ENCODE results near the gene GSTP1.
"Not testable (repeated sequence)": the region's sequence is repeated elsewhere in the genome, so short reads cannot be mapped to it uniquely, and the experiment has no call there.

GSTP1 gene

DNA sequence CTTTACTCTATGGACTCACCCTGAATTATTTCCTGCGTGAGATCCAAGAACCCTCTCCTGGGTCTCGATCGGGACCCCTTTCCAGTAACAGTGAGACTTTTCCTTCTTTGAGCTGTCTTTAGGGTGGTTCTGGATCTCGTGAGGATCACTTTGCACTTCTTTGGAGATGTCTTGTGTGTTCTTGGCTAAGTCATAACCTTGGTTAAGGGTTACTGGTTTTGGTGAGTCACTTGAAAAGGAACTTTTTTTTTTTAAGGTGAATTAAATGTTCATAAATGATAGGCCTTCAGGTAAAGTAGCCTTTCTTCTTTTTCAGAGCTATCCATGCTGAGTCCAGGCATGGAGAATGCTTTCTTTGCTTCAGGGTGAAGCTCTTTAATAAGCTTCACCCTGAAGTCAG is 19.4 kb upstream of the GSTP1 start:
- DNase-seq = no peak

DNA sequence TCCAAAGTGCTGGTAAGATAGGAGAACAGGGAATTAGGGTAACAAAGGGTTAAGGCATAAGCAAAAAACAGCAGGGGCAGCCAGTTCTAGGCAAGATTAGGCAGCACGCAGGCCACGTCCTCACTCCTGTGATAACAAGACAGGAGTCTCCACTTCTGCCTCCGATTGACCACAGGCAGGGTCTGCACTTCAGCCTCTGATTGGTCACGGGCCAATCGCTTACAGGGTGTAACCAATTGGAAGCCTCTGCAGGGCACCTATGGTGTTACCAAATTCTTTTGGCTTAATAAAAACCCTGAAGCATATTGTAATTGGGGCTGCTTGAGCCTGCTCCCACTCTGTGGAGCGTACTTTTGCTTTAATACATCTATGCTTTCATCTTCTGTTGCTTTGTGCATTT is 12.2 kb upstream of the GSTP1 start:
- DNase-seq = no peak

DNA sequence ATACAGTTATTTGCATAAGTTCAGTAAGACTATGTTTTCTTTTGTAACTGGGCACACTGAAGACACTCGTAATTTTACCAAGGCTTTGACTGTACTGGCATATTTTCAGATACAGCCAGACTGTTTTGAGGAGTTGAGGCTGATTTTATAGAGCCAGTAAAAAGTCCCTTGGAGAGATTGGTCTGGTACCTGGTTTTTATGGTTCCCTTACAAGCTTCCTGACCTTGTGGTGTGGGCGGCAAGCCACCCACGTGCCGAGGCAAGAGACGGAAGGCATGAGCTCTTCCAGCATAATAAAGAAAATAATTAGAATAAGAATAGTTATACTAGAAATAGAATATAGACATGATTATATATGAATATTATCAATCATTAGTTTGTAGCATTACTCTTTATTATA is 11.3 kb upstream of the GSTP1 start:
- DNase-seq = no peak

DNA sequence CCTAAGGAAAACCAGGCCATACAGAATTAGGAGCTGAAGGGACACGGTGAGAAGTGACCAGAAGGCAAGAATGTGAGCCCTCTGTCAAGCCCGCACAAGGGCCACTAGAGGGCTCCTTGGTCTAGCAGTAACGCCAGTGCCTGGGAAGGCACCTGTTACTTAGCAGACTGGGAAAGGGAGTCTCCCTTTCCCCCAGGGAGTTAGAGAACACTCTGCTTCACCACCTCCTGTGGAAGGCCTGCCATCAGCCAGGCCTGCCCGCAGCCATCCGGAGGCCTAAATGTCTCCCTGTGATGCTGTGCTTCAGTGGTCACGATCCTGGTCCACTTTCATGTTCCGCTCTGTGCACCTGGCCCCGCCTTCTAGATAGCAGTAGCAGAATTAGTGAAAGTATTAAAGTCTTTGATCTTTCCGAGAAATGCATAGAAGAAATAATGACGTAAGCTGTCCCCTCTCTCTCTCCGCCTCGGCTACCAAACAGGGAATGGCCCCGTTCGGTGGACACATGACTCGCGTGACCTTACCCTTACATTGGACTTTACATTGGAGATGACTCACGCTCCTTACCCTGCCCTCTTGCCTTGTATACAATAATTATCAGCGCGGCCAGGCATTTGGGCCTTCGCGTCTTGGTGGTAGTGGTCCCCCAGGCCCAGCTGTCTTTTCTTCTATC is 10.7 kb upstream of the GSTP1 start:
- DNase-seq = no peak

DNA sequence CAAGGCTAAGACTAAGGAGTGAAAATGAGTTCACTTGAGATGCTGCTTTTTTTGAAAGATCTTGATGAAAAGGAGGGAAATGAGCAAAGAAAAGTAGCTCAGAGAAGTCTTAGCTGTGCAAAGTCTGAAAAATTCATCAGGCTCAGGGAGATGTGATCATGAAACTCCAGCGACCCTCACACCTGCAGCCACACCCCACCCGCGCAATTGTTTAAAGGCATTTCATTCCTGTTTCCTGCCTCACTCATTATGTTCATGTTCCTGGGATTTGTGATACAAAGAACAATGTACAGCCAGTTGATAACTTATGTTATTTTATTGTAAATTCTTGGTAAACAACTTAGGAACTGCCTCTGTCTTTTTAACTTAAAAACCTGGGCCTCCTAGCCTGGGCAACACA is 8.7 kb upstream of the GSTP1 start:
- no peak for DNase-seq

DNA sequence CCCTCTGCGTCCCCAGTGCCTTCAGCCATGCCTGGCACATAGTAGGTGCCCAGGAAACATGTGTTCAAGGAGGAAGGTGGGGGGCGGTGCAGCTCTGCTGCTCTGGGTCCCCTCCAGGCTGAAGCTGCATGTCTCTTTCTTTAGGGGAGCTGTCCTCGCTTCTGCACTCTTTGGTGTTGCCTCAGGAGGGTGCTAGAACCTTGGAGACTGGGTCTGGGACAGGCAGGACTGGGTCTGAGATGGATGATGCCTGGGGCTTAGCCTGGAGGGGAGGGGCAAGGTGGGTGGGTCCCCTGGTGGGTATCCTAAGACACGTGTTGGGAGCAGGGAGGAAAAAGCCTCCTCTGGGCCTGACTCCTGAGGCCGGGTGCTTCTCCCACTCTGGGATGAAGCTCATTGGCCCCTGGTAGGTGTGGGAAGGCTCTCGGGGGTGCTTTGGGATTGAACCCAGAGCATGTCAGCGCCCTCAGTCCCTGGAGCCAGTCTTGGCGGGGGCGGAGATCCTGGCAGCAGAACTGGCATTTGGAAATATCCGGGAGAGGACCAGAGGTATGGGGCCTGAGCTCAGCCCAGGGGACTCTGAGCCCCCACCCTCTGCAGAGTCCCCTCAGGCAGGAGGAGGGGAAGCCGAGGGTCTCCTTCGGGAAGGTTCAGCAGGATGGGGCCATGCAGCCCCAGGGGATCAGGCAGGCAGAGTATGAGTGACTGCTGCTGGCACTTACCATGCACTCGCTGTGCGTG is 6.7 kb upstream of the GSTP1 start:
- DNase-seq = no peak

DNA sequence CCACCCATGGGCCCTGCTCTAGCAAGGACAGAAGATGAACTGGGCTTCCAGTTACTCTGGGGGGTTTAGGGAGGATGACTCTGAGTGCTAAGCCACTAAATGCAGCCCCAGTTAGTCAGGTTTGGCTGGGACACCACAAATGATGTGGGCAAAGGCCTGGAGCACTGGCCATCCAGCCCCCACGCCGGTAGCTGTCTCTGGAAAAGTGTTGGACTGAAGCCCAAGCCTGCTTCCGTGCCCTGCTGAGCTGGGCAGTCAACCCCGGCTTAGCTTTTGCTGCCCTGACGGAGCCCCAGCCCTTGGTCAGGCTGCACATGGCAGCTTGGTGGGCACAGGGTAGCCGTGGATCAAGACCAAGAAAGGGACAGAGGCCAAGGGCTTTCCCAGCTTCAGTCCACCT is 5.7 kb upstream of the GSTP1 start:
- DNase-seq = no peak

DNA sequence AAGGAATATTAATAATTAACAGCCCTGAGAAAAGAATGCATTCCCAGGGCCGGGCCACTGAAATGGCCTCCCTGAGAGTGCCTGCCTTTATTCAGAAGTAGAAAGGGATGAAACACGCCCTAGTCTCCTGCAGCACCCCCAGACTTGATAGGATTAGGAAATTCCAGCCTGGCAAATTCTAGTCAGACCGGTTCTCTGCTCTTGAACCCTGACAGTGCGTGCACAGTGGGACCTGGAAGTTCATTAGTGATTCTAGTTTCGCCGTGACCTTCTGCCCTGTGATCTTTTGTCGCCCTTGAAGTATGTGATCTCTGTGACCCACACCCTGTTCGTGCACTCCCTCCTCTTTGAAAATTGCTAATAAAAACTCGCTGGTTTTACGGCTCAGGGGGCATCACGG is 2.1 kb upstream of the GSTP1 start:
- no peak for DNase-seq

DNA sequence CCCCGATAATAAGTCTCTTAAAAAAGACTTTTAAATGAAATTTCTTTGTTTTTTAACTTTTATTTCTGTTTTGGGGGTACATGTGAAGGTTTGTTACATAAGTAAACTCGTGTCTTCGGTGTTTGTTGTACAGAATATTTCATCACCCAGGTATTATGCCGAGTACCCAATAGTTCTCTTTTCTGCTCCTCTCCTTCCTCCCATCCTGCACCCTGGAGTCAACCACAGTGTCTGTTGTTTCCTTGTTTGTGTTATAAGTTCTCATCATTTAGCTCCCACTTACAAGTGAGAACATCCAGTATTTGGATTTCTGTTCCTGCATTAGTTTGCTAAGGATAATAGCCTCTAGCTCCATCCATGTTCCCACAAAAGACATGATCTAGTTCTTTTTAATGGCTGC is 1.6 kb upstream of the GSTP1 start:
- DNase-seq = no peak

DNA sequence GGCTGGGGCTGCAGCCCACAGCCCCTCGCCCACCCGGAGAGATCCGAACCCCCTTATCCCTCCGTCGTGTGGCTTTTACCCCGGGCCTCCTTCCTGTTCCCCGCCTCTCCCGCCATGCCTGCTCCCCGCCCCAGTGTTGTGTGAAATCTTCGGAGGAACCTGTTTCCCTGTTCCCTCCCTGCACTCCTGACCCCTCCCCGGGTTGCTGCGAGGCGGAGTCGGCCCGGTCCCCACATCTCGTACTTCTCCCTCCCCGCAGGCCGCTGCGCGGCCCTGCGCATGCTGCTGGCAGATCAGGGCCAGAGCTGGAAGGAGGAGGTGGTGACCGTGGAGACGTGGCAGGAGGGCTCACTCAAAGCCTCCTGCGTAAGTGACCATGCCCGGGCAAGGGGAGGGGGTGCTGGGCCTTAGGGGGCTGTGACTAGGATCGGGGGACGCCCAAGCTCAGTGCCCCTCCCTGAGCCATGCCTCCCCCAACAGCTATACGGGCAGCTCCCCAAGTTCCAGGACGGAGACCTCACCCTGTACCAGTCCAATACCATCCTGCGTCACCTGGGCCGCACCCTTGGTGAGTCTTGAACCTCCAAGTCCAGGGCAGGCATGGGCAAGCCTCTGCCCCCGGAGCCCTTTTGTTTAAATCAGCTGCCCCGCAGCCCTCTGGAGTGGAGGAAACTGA is 731 bp downstream of the GSTP1 start:
- DNase-seq = no peak

DNA sequence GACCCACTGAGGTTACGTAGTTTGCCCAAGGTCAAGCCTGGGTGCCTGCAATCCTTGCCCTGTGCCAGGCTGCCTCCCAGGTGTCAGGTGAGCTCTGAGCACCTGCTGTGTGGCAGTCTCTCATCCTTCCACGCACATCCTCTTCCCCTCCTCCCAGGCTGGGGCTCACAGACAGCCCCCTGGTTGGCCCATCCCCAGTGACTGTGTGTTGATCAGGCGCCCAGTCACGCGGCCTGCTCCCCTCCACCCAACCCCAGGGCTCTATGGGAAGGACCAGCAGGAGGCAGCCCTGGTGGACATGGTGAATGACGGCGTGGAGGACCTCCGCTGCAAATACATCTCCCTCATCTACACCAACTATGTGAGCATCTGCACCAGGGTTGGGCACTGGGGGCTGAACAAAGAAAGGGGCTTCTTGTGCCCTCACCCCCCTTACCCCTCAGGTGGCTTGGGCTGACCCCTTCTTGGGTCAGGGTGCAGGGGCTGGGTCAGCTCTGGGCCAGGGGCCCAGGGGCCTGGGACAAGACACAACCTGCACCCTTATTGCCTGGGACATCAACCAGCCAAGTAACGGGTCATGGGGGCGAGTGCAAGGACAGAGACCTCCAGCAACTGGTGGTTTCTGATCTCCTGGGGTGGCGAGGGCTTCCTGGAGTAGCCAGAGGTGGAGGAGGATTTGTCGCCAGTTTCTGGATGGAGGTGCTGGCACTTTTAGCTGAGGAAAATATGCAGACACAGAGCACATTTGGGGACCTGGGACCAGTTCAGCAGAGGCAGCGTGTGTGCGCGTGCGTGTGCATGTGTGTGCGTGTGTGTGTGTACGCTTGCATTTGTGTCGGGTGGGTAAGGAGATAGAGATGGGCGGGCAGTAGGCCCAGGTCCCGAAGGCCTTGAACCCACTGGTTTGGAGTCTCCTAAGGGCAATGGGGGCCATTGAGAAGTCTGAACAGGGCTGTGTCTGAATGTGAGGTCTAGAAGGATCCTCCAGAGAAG is 1.6 kb downstream of the GSTP1 start:
- DNase-seq = no peak

DNA sequence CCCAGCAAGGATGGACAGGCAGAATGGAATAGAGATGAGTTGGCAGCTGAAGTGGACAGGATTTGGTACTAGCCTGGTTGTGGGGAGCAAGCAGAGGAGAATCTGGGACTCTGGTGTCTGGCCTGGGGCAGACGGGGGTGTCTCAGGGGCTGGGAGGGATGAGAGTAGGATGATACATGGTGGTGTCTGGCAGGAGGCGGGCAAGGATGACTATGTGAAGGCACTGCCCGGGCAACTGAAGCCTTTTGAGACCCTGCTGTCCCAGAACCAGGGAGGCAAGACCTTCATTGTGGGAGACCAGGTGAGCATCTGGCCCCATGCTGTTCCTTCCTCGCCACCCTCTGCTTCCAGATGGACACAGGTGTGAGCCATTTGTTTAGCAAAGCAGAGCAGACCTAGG is 2.3 kb downstream of the GSTP1 start:
- DNase-seq = no peak

DNA sequence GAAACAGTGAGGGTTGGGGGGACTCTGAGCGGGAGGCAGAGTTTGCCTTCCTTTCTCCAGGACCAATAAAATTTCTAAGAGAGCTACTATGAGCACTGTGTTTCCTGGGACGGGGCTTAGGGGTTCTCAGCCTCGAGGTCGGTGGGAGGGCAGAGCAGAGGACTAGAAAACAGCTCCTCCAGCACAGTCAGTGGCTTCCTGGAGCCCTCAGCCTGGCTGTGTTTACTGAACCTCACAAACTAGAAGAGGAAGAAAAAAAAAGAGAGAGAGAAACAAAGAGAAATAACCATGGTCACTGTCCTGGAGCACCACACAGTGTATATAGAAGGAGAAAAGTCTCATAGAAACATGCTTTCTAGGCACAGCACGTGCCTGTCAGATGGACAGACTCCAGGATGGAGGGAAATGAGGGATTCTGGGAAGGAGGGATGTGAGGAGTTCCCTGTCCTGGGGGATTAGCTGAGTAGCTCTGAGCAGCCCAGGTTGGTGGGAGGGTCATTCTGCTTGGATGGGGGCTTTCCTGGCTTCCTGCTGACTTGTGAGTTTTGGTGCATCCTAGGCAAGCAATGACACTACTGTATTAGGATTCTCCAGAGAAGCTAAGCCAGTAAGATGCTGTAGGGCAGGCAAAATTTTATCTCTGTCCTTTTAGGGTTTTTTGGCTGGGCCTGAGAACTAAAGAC is 3.1 kb downstream of the GSTP1 start:
- no peak for DNase-seq

DNA sequence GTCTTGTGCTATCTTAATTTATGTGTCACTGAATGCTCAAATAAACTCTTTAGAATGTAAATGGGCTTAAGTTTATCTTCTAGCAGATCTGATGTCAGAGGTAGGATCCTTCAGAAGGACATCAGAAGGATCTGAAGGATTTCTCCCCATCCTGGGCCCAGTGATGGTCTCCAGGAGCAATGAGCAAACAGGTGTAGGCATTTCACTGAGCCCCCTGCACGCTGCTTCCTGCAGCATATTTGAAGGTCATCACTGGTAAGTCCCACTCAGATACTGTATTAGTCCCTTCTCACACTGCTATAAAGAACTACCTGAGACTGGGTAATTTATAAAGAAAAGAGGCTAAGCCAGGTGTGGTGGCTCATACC is 4.5 kb downstream of the GSTP1 start:
- DNase-seq = no peak

DNA sequence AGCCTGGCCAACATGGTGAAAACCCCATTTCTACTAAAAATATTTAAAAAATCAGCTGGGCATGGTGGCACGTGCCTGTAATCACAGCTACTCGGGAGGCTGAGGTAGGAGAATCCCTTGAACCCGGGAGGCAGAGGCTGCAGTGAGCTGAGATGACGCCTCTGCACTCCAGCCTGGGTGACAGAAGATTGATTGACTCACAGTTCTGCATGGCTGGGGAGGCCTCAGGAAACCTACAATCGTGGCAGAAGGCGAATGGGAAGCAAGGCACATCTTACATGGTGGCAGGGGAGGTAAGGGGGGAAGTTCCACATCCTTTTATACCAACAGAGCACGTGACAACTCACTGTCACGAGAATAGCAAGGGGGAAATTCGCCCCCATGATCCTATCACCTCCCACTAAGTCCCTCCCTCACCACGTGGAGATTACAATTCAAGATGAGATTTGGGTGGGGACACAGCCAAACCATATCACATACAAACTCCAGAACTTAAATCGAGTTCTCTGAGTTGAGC is 5.3 kb downstream of the GSTP1 start:
- DNase-seq = not testable (repeated sequence)

DNA sequence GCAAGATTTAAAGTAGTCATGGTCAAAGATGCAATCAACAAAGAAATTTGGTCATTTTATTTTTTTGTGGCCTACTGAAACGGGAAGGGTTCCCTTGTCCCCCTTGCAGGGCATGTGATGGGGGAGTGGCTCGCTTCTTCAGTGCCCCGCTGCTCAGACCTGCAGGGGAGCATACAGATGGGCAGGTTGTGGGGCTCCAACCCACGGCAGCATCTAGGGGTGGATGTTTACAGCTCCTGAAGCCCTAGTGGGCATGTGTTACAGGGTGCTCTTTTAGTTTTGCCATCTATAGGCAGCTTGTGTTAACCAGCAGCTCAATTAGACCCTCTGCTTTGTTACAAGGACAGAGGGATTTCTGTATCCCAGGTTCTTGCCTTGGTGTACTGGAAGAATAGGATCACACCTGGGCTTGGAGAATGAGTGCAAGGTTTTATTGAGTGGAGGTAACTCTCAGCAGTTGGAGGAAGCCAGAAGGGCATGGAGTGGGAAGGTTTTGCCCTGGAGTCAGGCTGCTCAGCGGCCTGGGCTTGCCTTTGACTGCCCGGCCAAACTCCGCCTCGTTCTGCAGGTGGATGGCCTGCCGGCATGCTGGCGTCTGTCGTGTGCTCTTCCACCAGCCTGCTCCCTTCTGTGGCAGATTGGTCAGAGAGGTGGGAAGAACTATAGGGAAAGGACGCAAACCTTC is 9.4 kb downstream of the GSTP1 start:
- no peak for DNase-seq

DNA sequence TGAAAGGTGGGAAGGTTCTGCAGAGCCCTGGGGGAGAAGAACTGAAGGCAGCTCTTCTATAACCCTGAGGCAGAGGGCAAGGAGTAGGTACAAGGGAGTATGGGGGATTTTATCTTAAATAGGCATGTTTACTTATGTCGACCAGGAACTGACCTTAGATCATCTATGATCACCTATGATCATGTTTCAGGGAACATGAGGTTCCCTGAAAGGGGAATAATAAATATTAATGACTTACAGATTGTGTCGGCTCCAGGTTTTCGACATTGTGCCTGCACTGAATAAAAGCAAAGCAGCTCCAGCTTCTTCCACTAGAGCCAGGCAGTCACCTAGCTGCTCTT is 9.9 kb downstream of the GSTP1 start:
- DNase-seq = no peak

DNA sequence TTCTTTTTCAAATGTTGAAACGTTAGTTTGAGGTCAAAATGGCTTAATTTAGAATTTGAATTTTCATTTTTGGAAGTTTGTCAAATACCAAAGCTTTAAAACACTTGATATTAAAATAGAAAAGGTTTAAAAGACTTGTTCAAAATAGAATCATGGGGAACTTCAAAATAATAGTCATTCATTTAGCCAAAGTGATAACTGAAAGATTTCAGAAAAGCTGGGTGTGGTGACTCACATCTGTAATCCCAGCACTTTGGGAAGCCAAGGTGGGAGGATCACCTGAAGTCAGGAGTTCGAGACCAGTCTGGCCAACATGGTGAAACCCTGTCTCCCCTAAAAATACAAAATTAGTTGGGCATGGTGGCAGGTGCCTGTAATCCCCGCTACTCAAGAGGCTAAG is 10.9 kb downstream of the GSTP1 start:
- no peak for DNase-seq

DNA sequence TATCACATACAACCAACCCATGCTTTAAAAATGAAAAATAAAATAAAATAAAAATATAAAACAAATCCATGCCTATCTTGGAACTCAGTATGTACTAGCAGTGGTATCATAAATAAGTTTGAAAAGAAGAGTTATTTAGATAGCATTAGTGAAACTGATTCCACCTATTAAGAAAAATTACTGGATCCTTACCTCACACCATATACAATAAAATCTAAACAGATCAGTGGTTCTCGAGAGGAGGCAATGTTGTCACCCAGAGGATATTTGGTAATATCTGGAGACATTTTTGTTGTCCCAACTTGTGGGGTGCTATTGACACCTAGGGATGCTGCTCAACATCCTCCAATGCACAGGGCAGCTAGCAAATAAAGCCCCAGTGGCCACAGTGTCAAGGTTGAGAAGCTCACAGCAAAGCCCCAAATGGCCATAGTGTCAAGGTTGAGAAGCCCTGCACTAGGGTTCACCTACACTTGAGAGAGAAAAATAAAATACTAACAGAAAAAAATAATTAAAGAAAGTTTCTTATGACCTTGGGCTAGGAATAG is 13.2 kb downstream of the GSTP1 start:
- no peak for DNase-seq

DNA sequence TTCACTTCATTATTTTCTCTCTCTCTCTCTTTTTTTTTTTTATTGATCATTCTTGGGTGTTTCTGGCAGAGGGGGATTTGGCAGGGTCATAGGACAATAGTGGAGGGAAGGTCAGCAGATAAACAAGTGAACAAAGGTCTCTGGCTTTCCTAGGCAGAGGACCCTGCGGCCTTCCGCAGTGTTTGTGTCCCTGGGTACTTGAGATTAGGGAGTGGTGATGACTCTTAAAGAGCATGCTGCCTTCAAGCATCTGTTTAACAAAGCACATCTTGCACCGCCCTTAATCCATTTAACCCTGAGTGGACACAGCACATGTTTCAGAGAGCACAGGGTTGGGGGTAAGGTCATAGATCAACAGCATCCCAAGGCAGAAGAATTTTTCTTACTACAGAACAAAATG is 13.8 kb downstream of the GSTP1 start:
- DNase-seq = not testable (repeated sequence)

DNA sequence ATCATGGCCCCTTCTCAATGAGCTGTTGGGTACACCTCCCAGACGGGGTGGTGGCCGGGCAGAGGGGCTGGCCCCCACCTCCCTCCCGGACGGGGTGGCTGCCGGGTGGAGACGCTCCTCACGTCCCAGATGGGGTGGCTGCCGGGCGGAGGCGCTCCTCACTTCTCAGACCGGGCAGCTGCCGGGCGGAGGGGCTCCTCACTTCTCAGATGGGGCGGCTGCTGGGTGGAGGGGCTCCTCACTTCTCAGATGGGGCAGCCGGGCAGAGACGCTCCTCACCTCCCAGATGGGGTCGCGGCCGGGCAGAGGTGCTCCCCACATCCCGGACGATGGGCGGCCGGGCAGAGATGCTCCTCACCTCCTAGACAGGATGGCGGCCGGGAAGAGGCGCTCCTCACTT is 14.4 kb downstream of the GSTP1 start:
- DNase-seq = not testable (repeated sequence)

DNA sequence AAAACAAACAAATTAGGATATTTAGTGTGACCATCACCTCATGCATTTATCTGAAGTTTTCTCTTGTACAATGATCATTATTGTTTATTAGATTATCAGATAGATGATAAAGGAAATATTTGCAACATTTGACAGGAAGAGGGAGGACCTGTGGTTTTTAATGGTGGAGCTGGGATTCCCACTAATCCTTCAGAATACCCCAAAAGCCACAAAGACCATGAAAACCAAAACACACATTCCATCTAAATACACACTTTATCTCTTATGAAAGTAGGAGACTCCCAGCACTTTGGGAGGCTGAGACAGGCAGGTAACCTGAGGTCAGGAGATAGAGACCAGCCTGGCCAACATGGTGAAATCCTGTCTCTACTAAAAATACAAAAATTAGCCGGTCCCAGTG is 15.5 kb downstream of the GSTP1 start:
- DNase-seq = no peak
